Caco-2 (cell line): ENCODE measurements around the gene LDLRAD4. TPM values are rescaled to one million over a fixed set of nuclear protein-coding genes. Genes with fewer than 3 reads are reported as not detected.

Source experiments
- BruUV-seq: library from RNA; stranded (reverse); fragments of 400-500 nt; replicated peaks from 2 replicates; lab custom pipeline; 2021; lab: Mats Ljungman, UMichigan
- CTCF ChIA-PET: fragments of 300-600 bp; sonication (Branson Sonifier 250); formaldehyde crosslinking; loops from one replicate; lab custom pipeline; 2022; ENCODE audit warnings: antibody characterized with exemption; lab: Charles Lee
- POLR2A ChIA-PET: fragments of 300-600 bp; sonication (Branson Sonifier 250); formaldehyde crosslinking; loops from one replicate; lab custom pipeline; 2022; ENCODE audit warnings: antibody characterized with exemption; lab: Charles Lee
- DNase-seq, 2 experiments: peaks; one replicate each; pipeline versions ENCODE4 v3.0.0 to v3.0.0-alpha.2; 2020 to 2022
- H3K27me3 ChIP-seq: replicated peaks from 2 replicates; pipeline ENCODE4 v1.6.0; 2011; ENCODE audit warnings: low read length; ENCODE audit not compliant: control insufficient read depth, insufficient read depth
- H3K36me3 ChIP-seq: 2 replicates; pipeline ENCODE4 v1.5.1; 2011; ENCODE audit warnings: low read length; ENCODE audit not compliant: control insufficient read depth, insufficient read depth
- H3K4me1 ChIP-seq: fragments of 250-450 bp; sonication (Bioruptor Pico); 2 replicates; pipeline ENCODE4 v1.5.1; 2020; ENCODE audit warnings: mild to moderate bottlenecking
- H3K4me3 ChIP-seq: 2 replicates; pipeline ENCODE4 v1.5.1; 2011; ENCODE audit warnings: low read depth, mild to moderate bottlenecking, control low read depth, low read length
- H3K9me3 ChIP-seq: fragments of 250-450 bp; sonication (Bioruptor Pico); 2 replicates; pipeline ENCODE4 v1.5.1; 2020; ENCODE audit warnings: mild to moderate bottlenecking, moderate library complexity
- H3K27ac Mint-ChIP-seq: one replicate; pipeline ENCODE4 v1.8.0; 2022; ENCODE audit warnings: mixed read lengths; ENCODE audit not compliant: unreplicated experiment
- H3K27me3 Mint-ChIP-seq: one replicate; pipeline ENCODE4 v1.8.0; 2022; ENCODE audit warnings: mixed read lengths; ENCODE audit not compliant: insufficient read depth, unreplicated experiment
- H3K36me3 Mint-ChIP-seq: one replicate; pipeline ENCODE4 v1.8.0; 2022; ENCODE audit warnings: mild to moderate bottlenecking, mixed read lengths; ENCODE audit not compliant: insufficient read depth, unreplicated experiment
- H3K4me1 Mint-ChIP-seq: one replicate; pipeline ENCODE4 v1.8.0; 2022; ENCODE audit warnings: low read depth, mixed read lengths; ENCODE audit not compliant: unreplicated experiment
- H3K4me3 Mint-ChIP-seq: one replicate; pipeline ENCODE4 v1.8.0; 2022; ENCODE audit warnings: mild to moderate bottlenecking, moderate library complexity, mixed read lengths; ENCODE audit not compliant: unreplicated experiment
- H3K9me3 Mint-ChIP-seq: one replicate; pipeline ENCODE4 v1.8.0; 2022; ENCODE audit warnings: mixed read lengths; ENCODE audit not compliant: unreplicated experiment
- CTCF ChIP-seq, 2 experiments: fragments of 200-600 bp in 1 of 2; IDR thresholded peaks; 1 replicate in 1 of 2; 2 replicates in 1 of 2; pipeline versions ENCODE4 v1.5.1 to v1.8.0; 2011 to 2022; ENCODE audit warnings: antibody characterized with exemption in 1 of 2, control low read depth in 1 of 2, inconsistent platforms in 1 of 2, low read depth in 1 of 2, low read length in 1 of 2, mild to moderate bottlenecking in 1 of 2, moderate library complexity in 1 of 2; ENCODE audit not compliant: insufficient read depth in 1 of 2, severe bottlenecking in 1 of 2, unreplicated experiment in 1 of 2
- intact Hi-C: fragments of 100-400 bp; cut with micrococcal nuclease; formaldehyde crosslinking; loops from one replicate; pipeline ENCODE4 v1.10.0; 2022; ENCODE audit not compliant: unreplicated experiment
- total RNA-seq: library from RNA; stranded (reverse); gene quantifications from 2 replicates; pipeline ENCODE4 v1.2.3, GENCODE V29; 2022

Gene LDLRAD4
- total RNA-seq, 1 experiment from 2014 or later: 1.2 TPM

GRCh38 chr18:13300796-13301195 is 82.2 kb downstream of the LDLRAD4 start:
- H3K4me3 ChIP-seq: no peak overlapping the region
- ChIA-PET POLR2A (no interaction called here), CTCF (interaction anchor here (1.1 kb wide), 1 partner anchor 84 kb away, joined by 3 read pairs; no protein-coding TSS in a partner anchor)
- peaks cover 27% of the 10 kb centered on the region for H3K27me3 Mint-ChIP-seq
- no peaks in the 10 kb centered on the region for H3K4me1 Mint-ChIP-seq
- H3K9me3 Mint-ChIP-seq: peaks cover 5% of the 10 kb centered on the region
- no peak for TF ChIP-seq CTCF (IDR thresholded peaks at IDR 0.05; ENCODE audit: insufficient read depth in 1 of 2, low read depth in 1 of 2, low read length in 1 of 2, severe bottlenecking in 1 of 2, unreplicated experiment in 1 of 2)
- H3K4me1 ChIP-seq: no peaks in the 10 kb centered on the region
- intact Hi-C loops: no loop called here
- no peak for DNase-seq
- no peak overlapping the region for H3K4me3 Mint-ChIP-seq
- no TSS peak for BruUV-seq
- no peaks in the 10 kb centered on the region for H3K36me3 ChIP-seq
- H3K9me3 ChIP-seq: peaks cover 1% of the 10 kb centered on the region; the same call in 1 of the 2 replicates
- H3K36me3 Mint-ChIP-seq: no peaks in the 10 kb centered on the region
- H3K27me3 ChIP-seq: no peaks in the 10 kb centered on the region
- H3K27ac Mint-ChIP-seq: no peak overlapping the region

GRCh38 chr18:13302040-13302439 is 83.5 kb downstream of the LDLRAD4 start:
- Histone ChIP-seq H3K4me1 (no peaks in the 10 kb centered on the region), H3K4me3 (no peak overlapping the region), H3K9me3 (peaks cover 3% of the 10 kb centered on the region; the same call in 1 of the 2 replicates), H3K36me3 (no peaks in the 10 kb centered on the region), H3K27me3 (no peaks in the 10 kb centered on the region)
- no peak for DNase-seq
- Mint-ChIP-seq H3K4me3 (no peak overlapping the region), H3K9me3 (peaks cover 8% of the 10 kb centered on the region), H3K27ac (no peak overlapping the region), H3K27me3 (peaks cover 28% of the 10 kb centered on the region), H3K36me3 (no peaks in the 10 kb centered on the region), H3K4me1 (no peaks in the 10 kb centered on the region)
- ChIA-PET CTCF (interaction anchor here (1.1 kb wide), 1 partner anchor 86 kb away, joined by 3 read pairs; no protein-coding TSS in a partner anchor), POLR2A (no interaction called here)
- no TSS peak for BruUV-seq
- intact Hi-C loops: no loop called here
- no peak for TF ChIP-seq CTCF (IDR thresholded peaks at IDR 0.05; ENCODE audit: insufficient read depth in 1 of 2, low read depth in 1 of 2, low read length in 1 of 2, severe bottlenecking in 1 of 2, unreplicated experiment in 1 of 2)

GRCh38 chr18:13302457-13303225 is 84.1 kb downstream of the LDLRAD4 start:
- Mint-ChIP-seq H3K27me3 (peaks cover 28% of the 10 kb centered on the region), H3K36me3 (no peaks in the 10 kb centered on the region), H3K4me1 (no peaks in the 10 kb centered on the region), H3K27ac (no peak overlapping the region), H3K9me3 (peaks cover 8% of the 10 kb centered on the region), H3K4me3 (no peak overlapping the region)
- CTCF ChIA-PET: no interaction called here
- POLR2A ChIA-PET: no interaction called here
- Histone ChIP-seq H3K9me3 (peaks cover 3% of the 10 kb centered on the region; the same call in 1 of the 2 replicates), H3K27me3 (no peaks in the 10 kb centered on the region), H3K4me1 (no peaks in the 10 kb centered on the region), H3K4me3 (no peak overlapping the region), H3K36me3 (no peaks in the 10 kb centered on the region)
- no peak for TF ChIP-seq CTCF (IDR thresholded peaks at IDR 0.05; ENCODE audit: insufficient read depth in 1 of 2, low read depth in 1 of 2, low read length in 1 of 2, severe bottlenecking in 1 of 2, unreplicated experiment in 1 of 2)
- no TSS peak for BruUV-seq
- intact Hi-C loops: no loop called here
- DNase-seq: no peak
